H9 (cell line): ENCODE measurements around the gene SLC25A22. TPM values are rescaled to one million over a fixed set of nuclear protein-coding genes. Genes with fewer than 3 reads are reported as not detected.

Experiments
- DNase-seq: peaks from one replicate; pipeline ENCODE4 v3.0.0-alpha.2; 2017
- H2AFZ ChIP-seq: one replicate; pipeline ENCODE4 v1.6.1; 2013; ENCODE audit warnings: mild to moderate bottlenecking, low read length, control low read depth, moderate library complexity
- H2AK5ac ChIP-seq: 2 replicates; pipeline ENCODE4 v1.6.1; 2013; ENCODE audit warnings: low read length, control low read depth, mixed read lengths; ENCODE audit not compliant: insufficient read length
- H2BK120ac ChIP-seq: one replicate; pipeline ENCODE4 v1.6.1; 2013; ENCODE audit warnings: low read depth, mild to moderate bottlenecking, low read length, control low read depth, inconsistent platforms; ENCODE audit not compliant: poor library complexity, severe bottlenecking
- H2BK12ac ChIP-seq: 2 replicates; pipeline ENCODE4 v1.6.1; 2013; ENCODE audit warnings: low read length, control low read depth, mixed read lengths, low read depth; ENCODE audit not compliant: insufficient read length
- H2BK15ac ChIP-seq: 2 replicates; pipeline ENCODE4 v1.6.1; 2013; ENCODE audit warnings: low read depth, low read length, control low read depth
- H2BK20ac ChIP-seq: one replicate; pipeline ENCODE4 v1.6.1; 2013; ENCODE audit warnings: low read depth, mild to moderate bottlenecking, low read length, control low read depth, inconsistent platforms; ENCODE audit not compliant: poor library complexity, severe bottlenecking
- H2BK5ac ChIP-seq: 2 replicates; pipeline ENCODE4 v1.6.1; 2013; ENCODE audit warnings: low read length, control low read depth, mixed read lengths; ENCODE audit not compliant: insufficient read length
- H3K14ac ChIP-seq: 2 replicates; pipeline ENCODE4 v1.6.1; 2013; ENCODE audit warnings: low read length, control low read depth; ENCODE audit not compliant: insufficient read depth
- H3K18ac ChIP-seq: 2 replicates; pipeline ENCODE4 v1.6.1; 2013; ENCODE audit warnings: low read depth, mild to moderate bottlenecking, mixed read lengths, low read length, control low read depth; ENCODE audit not compliant: insufficient read length
- H3K23ac ChIP-seq: 2 replicates; pipeline ENCODE4 v1.6.1; 2013; ENCODE audit warnings: low read length, control low read depth, mixed read lengths, low read depth; ENCODE audit not compliant: insufficient read length
- H3K23me2 ChIP-seq: 2 replicates; pipeline ENCODE4 v1.6.1; 2013; ENCODE audit warnings: low read depth, mild to moderate bottlenecking, mixed read lengths, low read length, control low read depth; ENCODE audit not compliant: insufficient read length, poor library complexity, severe bottlenecking
- H3K27ac ChIP-seq: 2 replicates; pipeline ENCODE4 v1.5.1; 2013; ENCODE audit warnings: low read length, control low read depth, mixed read lengths, low read depth; ENCODE audit not compliant: insufficient read length
- H3K27me3 ChIP-seq: 2 replicates; pipeline ENCODE4 v1.6.1; 2013; ENCODE audit warnings: low read length, control low read depth, inconsistent platforms; ENCODE audit not compliant: insufficient read depth
- H3K4ac ChIP-seq: 2 replicates; pipeline ENCODE4 v1.6.1; 2013; ENCODE audit warnings: low read depth, mild to moderate bottlenecking, control low read depth, inconsistent platforms, low read length, moderate library complexity
- H3K4me1 ChIP-seq: 2 replicates; pipeline ENCODE4 v1.6.1; 2013; ENCODE audit warnings: low read length, control low read depth, inconsistent platforms; ENCODE audit not compliant: insufficient read depth
- H3K4me2 ChIP-seq: 2 replicates; pipeline ENCODE4 v1.6.1; 2013; ENCODE audit warnings: low read length, control low read depth, mixed read lengths; ENCODE audit not compliant: insufficient read length, insufficient read depth
- H3K56ac ChIP-seq: 2 replicates; pipeline ENCODE4 v1.6.1; 2013; ENCODE audit warnings: low read depth, mild to moderate bottlenecking, mixed read lengths, low read length, control low read depth; ENCODE audit not compliant: insufficient read length
- H3K79me1 ChIP-seq: 2 replicates; pipeline ENCODE4 v1.6.1; 2013; ENCODE audit warnings: low read depth, mild to moderate bottlenecking, moderate library complexity, low read length, control low read depth, inconsistent platforms; ENCODE audit not compliant: insufficient read depth, poor library complexity, severe bottlenecking
- H3K79me2 ChIP-seq: 2 replicates; pipeline ENCODE4 v1.6.1; 2013; ENCODE audit warnings: low read length, control low read depth, inconsistent platforms; ENCODE audit not compliant: insufficient read depth
- H3K9ac ChIP-seq: 2 replicates; pipeline ENCODE4 v1.6.1; 2013; ENCODE audit warnings: low read length, control low read depth, mixed read lengths; ENCODE audit not compliant: insufficient read length; ENCODE audit errors: extremely low read depth
- H3K9me3 ChIP-seq: one replicate; pipeline ENCODE4 v1.6.1; 2013; ENCODE audit warnings: low read depth, low read length, inconsistent platforms; ENCODE audit not compliant: control insufficient read depth
- H3T11ph ChIP-seq: one replicate; pipeline ENCODE4 v1.6.1; 2013; ENCODE audit warnings: mild to moderate bottlenecking, low read length, control low read depth, inconsistent platforms
- H4K20me1 ChIP-seq: one replicate; pipeline ENCODE4 v1.6.1; 2013; ENCODE audit not compliant: control insufficient read depth, insufficient read length, insufficient read depth
- H4K5ac ChIP-seq: 2 replicates; pipeline ENCODE4 v1.6.1; 2013; ENCODE audit warnings: low read depth, mild to moderate bottlenecking, mixed read lengths, low read length, control low read depth; ENCODE audit not compliant: insufficient read length
- H4K8ac ChIP-seq: replicated peaks from 2 replicates; pipeline ENCODE4 v1.6.1; 2013; ENCODE audit warnings: low read length, control low read depth, mixed read lengths, low read depth; ENCODE audit not compliant: insufficient read length
- H4K91ac ChIP-seq: 2 replicates; pipeline ENCODE4 v1.6.1; 2013; ENCODE audit warnings: low read depth, mild to moderate bottlenecking, moderate library complexity, mixed read lengths, low read length, control low read depth; ENCODE audit not compliant: insufficient read length
- H3K27ac Mint-ChIP-seq, 3 experiments: 2 replicates in 2 of 3; 3 replicates in 1 of 3; pipeline ENCODE4 v1.8.0; 2020 to 2021; ENCODE audit warnings: mixed read lengths in 3 of 3, mild to moderate bottlenecking in 1 of 3, moderate library complexity in 1 of 3
- H3K27me3 Mint-ChIP-seq: 2 replicates; pipeline ENCODE4 v1.8.0; 2021; ENCODE audit warnings: low read depth, mild to moderate bottlenecking, moderate library complexity, mixed read lengths
- H3K36me3 Mint-ChIP-seq, 3 experiments: 2 replicates in 2 of 3; 3 replicates in 1 of 3; pipeline ENCODE4 v1.8.0; 2020 to 2021; ENCODE audit warnings: low read depth in 3 of 3, mixed read lengths in 3 of 3; ENCODE audit not compliant: insufficient read depth in 1 of 3
- H3K4me1 Mint-ChIP-seq, 2 experiments: 2 replicates each; pipeline ENCODE4 v1.8.0; 2020; ENCODE audit warnings: mixed read lengths in 2 of 2
- H3K4me3 Mint-ChIP-seq, 2 experiments: 2 replicates in 1 of 2; 3 replicates in 1 of 2; pipeline ENCODE4 v1.8.0; 2020 to 2021; ENCODE audit warnings: mild to moderate bottlenecking in 2 of 2, mixed read lengths in 2 of 2, moderate library complexity in 1 of 2
- H3K9me3 Mint-ChIP-seq, 2 experiments: 2 replicates in 1 of 2; 3 replicates in 1 of 2; pipeline ENCODE4 v1.8.0; 2020; ENCODE audit warnings: mild to moderate bottlenecking in 2 of 2, mixed read lengths in 2 of 2, moderate library complexity in 1 of 2
- CTCF ChIP-seq: fragments of 200-600 bp; sonication (generic); conservative IDR thresholded peaks from 3 replicates; pipeline ENCODE4 v1.8.0; 2021; ENCODE audit warnings: antibody characterized with exemption, mild to moderate bottlenecking
- WGBS: extraction: QIAGEN DNeasy Blood & Tissue Kit; methylation state at CpG from one replicate; pipeline ENCODE4 v1.1.7; 2013; ENCODE audit warnings: missing lambda C conversion rate, low lambda C conversion rate, mixed read lengths; ENCODE audit not compliant: insufficient read length; ENCODE audit errors: extremely low coverage; 5-methylcytosine and 5-hydroxymethylcytosine counted together
- total RNA-seq: library from RNA; stranded (reverse); gene quantifications from 2 replicates; pipeline ENCODE4 v1.2.1, GENCODE V29; 2021

Gene SLC25A22
- total RNA-seq, 1 experiment from 2014 or later, result 51.9 TPM

DNA sequence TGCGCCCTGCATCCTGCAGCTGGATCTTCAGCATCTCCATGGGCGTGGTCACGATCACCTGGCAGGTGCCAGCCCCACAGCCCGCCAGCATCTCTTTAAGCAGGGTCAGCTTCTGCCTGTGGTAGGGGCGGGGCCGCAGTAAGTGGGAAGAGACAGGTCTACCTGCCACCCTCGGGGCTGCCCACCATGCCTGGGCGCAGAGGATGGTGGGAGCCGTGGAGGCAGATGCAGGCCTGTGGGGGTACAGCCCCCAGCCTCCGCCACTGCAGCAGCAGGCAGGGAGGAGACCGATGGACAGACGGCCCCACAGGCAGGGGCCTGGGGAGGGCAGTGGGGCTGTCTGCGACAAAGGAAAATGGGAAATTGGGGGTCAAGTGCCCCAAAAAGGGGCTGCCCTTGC lies 5.2 kb downstream of the SLC25A22 start:
- no peak for DNase-seq
- H3K4me2 ChIP-seq, result no peak overlapping the region
- H4K8ac ChIP-seq, result no peak overlapping the region
- H3K18ac ChIP-seq, result no peak overlapping the region
- H3K56ac ChIP-seq, result no peak overlapping the region
- H3K23ac ChIP-seq, result no peak overlapping the region
- no peak overlapping the region for H2AK5ac ChIP-seq
- peaks cover 12% of the 10 kb centered on the region for H3K23me2 ChIP-seq
- H3K27ac ChIP-seq, result no peak overlapping the region
- H3K9me3 Mint-ChIP-seq, result no peaks in the 10 kb centered on the region
- no peak overlapping the region for H3K4ac ChIP-seq
- no peaks in the 10 kb centered on the region; the same call in 1 of the 2 replicates for H3K4me1 ChIP-seq
- H3K79me2 ChIP-seq, result no peaks in the 10 kb centered on the region
- no CpG with 5 or more reads among the region's 13 CpGs for WGBS
- H3K27me3 ChIP-seq, result no peaks in the 10 kb centered on the region
- H4K91ac ChIP-seq, result no peak overlapping the region
- no peak overlapping the region for H2AFZ ChIP-seq
- H2BK15ac ChIP-seq, result no peak overlapping the region
- no peak overlapping the region for H3K27ac Mint-ChIP-seq
- no peak overlapping the region for H3K4me3 Mint-ChIP-seq
- H3K27me3 Mint-ChIP-seq, result no peaks in the 10 kb centered on the region
- H2BK5ac ChIP-seq, result no peak overlapping the region
- peaks cover 2% of the 10 kb centered on the region for H4K20me1 ChIP-seq
- peaks cover 16 to 37% of the 10 kb centered on the region in 2 experiments for H3K4me1 Mint-ChIP-seq
- H3K9ac ChIP-seq, result no peak overlapping the region
- no peak overlapping the region for H2BK12ac ChIP-seq
- no peak overlapping the region for H2BK120ac ChIP-seq
- no peak overlapping the region for H4K5ac ChIP-seq
- no peak overlapping the region for H2BK20ac ChIP-seq
- TF ChIP-seq CTCF, result no peak
- no peak overlapping the region for H3K14ac ChIP-seq
- peaks cover 0 to 16% (median 3%) of the 10 kb centered on the region in 3 experiments; a peak in 2 of 7 replicates for H3K36me3 Mint-ChIP-seq
- no peaks in the 10 kb centered on the region for H3K79me1 ChIP-seq
- H3K9me3 ChIP-seq, result no peaks in the 10 kb centered on the region
- H3T11ph ChIP-seq, result no peak overlapping the region
